Subcutaneous adipose tissue (tissue), 4 donors: ENCODE data around the gene MRPL52. TPM values are rescaled to one million over a fixed set of nuclear protein-coding genes. Genes with fewer than 3 reads are reported as not detected.

ENCODE experiments used
- CTCF ChIP-seq: fragments of 450-650 bp; IDR thresholded peaks from one replicate; pipeline ENCODE4 v1.5.1; 2016; ENCODE audit warnings: low read depth, mild to moderate bottlenecking, control low read depth, antibody characterized with exemption, moderate library complexity
- total RNA-seq, 4 donors: library from RNA; depleted of rRNA; stranded (reverse); fragments of >200 nt; gene quantifications; one replicate each; pipeline ENCODE4 v1.1.0, GENCODE V29; 2016

MRPL52 gene
- total RNA-seq, 4 donors from 2014 or later = 13.9 to 55.6 (median 31.2) TPM

GRCh38 chr14:22872033-22872832, 42.5 kb downstream of the MRPL52 start:
- TF ChIP-seq CTCF = no peak

- no peak for TF ChIP-seq CTCF
Measured at GRCh38 chr14:22872833-22873520, 43.3 kb downstream of the MRPL52 start.

- no peak for TF ChIP-seq CTCF
Measured at GRCh38 chr14:22875003-22875747, 45.5 kb downstream of the MRPL52 start.

- no peak for TF ChIP-seq CTCF
Measured at GRCh38 chr14:22875748-22876319, 46.1 kb downstream of the MRPL52 start.

- TF ChIP-seq CTCF = no peak
Measured at GRCh38 chr14:22877000-22877501, 47.4 kb downstream of the MRPL52 start.

- TF ChIP-seq CTCF = no peak
Measured at GRCh38 chr14:22878271-22879246, 48.9 kb downstream of the MRPL52 start.
